ENCODE data around the gene LTA4H. TPM values are rescaled to one million over a fixed set of nuclear protein-coding genes. Genes with fewer than 3 reads are reported as not detected.

Gene LTA4H
- total and polyA plus RNA-seq, 7 donors, result 39.6 to 77.3 (median 58.6) TPM

Other genes starting within 250 kb of the LTA4H start
- gene NTN4, start 244.8 kb downstream of the LTA4H start, total RNA-seq, result 10 to 100 TPM in 3 of 4 donors, 1 to 10 TPM in 1; 7.2 to 17.4 (median 10.3) TPM
- 1 to 10 TPM; 3.7 to 6.0 (median 5.3) TPM for gene NTN4, start 244.8 kb downstream of the LTA4H start, polyA plus RNA-seq
- gene SNRPF, start 176.6 kb downstream of the LTA4H start, total RNA-seq, result 1 to 10 TPM; 3.0 to 9.0 (median 7.2) TPM
- 10 to 100 TPM; 33.0 to 52.3 (median 43.9) TPM for gene SNRPF, start 176.6 kb downstream of the LTA4H start, polyA plus RNA-seq
- gene CCDC38, start 93.0 kb downstream of the LTA4H start, total RNA-seq, result not detected
- gene CCDC38, start 93.0 kb downstream of the LTA4H start, polyA plus RNA-seq, result not detected
- gene AMDHD1, start 92.3 kb downstream of the LTA4H start, total RNA-seq, result 1 to 10 TPM in 2 of 4 donors, under 1 TPM in 2; 0.55 to 1.2 (median 0.90) TPM
- gene AMDHD1, start 92.3 kb downstream of the LTA4H start, polyA plus RNA-seq, result under 1 TPM in 1 of 3 donors, not detected in 2; 0.47 TPM
- gene HAL, start 39.2 kb downstream of the LTA4H start, total RNA-seq, result under 1 TPM in 1 of 4 donors, not detected in 3; 0.14 TPM
- under 1 TPM; under 0.01 to 0.46 (median 0.39) TPM for gene HAL, start 39.2 kb downstream of the LTA4H start, polyA plus RNA-seq
- 10 to 100 TPM; 15.7 to 23.8 (median 18.4) TPM for gene ELK3, start 158.8 kb upstream of the LTA4H start, total RNA-seq
- gene ELK3, start 158.8 kb upstream of the LTA4H start, polyA plus RNA-seq, result 10 to 100 TPM in 1 of 3 donors, 1 to 10 TPM in 2; 2.3 to 12.0 (median 9.0) TPM